Gastrocnemius medialis (tissue), 4 donors: ENCODE results near the gene L1CAM. TPM values are rescaled to one million over a fixed set of nuclear protein-coding genes. Genes with fewer than 3 reads are reported as not detected.

Source experiments
- ATAC-seq, 2 donors: fragments of 150-250 bp; one replicate each; pipeline ENCODE4 v1.9.1; 2016
- DNase-seq, 2 donors: peaks; one replicate each; pipeline ENCODE4 v3.0.0-alpha.2; 2019
- H3K27ac ChIP-seq, 4 donors: fragments of 200-600 bp; sonication (generic); 1 replicate in 1 of 4; 2 replicates in 3 of 4; pipeline ENCODE4 v1.5.1; 2016 to 2018; ENCODE audit warnings: mild to moderate bottlenecking in 2 of 4, moderate library complexity in 1 of 4
- H3K27me3 ChIP-seq, 3 donors: fragments of 200-600 bp; sonication (generic) in 2 of 3; 1 replicate in 1 of 3; 2 replicates in 2 of 3; pipeline versions ENCODE4 v1.5.1 to v1.6.0; 2016 to 2019; ENCODE audit warnings: mild to moderate bottlenecking in 1 of 3, moderate library complexity in 1 of 3
- H3K36me3 ChIP-seq, 2 donors: fragments of 200-600 bp; sonication (generic) in 1 of 2; one replicate each; pipeline ENCODE4 v1.5.1; 2017 to 2018
- H3K4me1 ChIP-seq, 2 donors: fragments of 200-600 bp; sonication (generic) in 1 of 2; one replicate each; pipeline ENCODE4 v1.5.1; 2016 to 2017; ENCODE audit warnings: mild to moderate bottlenecking in 2 of 2
- H3K4me3 ChIP-seq, 4 donors: fragments of 200-600 bp; sonication (generic) in 3 of 4; 1 replicate in 1 of 4; 2 replicates in 3 of 4; pipeline ENCODE4 v1.5.1; 2016 to 2019; ENCODE audit warnings: mild to moderate bottlenecking in 2 of 4
- H3K9me3 ChIP-seq, 3 donors: fragments of 200-600 bp; sonication (generic) in 2 of 3; 1 replicate in 1 of 3; 2 replicates in 2 of 3; pipeline ENCODE4 v1.5.1; 2016 to 2019
- CTCF ChIP-seq, 5 experiments: fragments of 450-650 bp in 3 of 5; fragments of 200-600 bp in 2 of 5; sonication (generic) in 2 of 5; IDR thresholded peaks in 4 of 5; conservative IDR thresholded peaks in 1 of 5; 1 replicate in 4 of 5; 2 replicates in 1 of 5; pipeline ENCODE4 v1.5.1; 2016 to 2019; ENCODE audit warnings: antibody characterized with exemption in 5 of 5, mild to moderate bottlenecking in 3 of 5, moderate library complexity in 3 of 5
- POLR2A ChIP-seq, 2 donors: fragments of 450-650 bp; IDR thresholded peaks; one replicate each; pipeline ENCODE4 v1.6.1; 2017; ENCODE audit warnings: antibody characterized with exemption in 2 of 2, mild to moderate bottlenecking in 2 of 2, moderate library complexity in 2 of 2
- in situ Hi-C, 4 donors: fragments of 200-750 bp; cut with MboI; loops; one replicate each; pipeline versions ENCODE4 v1.15.0 to v1.8.0; 2017; ENCODE audit warnings: low sequenced_read_pairs in 4 of 4
- intact Hi-C: fragments of 100-400 bp; cut with DNase I; formaldehyde crosslinking; loops from one replicate; pipeline ENCODE4 v1.15.1; 2023; ENCODE audit warnings: low total_unique reads
- total RNA-seq, 4 donors: library from RNA; depleted of rRNA; stranded (reverse); fragments of >200 nt; gene quantifications; one replicate each; pipeline versions ENCODE4 v1.1.0 to v1.2.3, GENCODE V29; 2016

L1CAM gene
- total RNA-seq, 4 donors from 2014 or later: 0.05 to 0.62 (median 0.48) TPM

GRCh38 chrX:153836921-153837320 lies 49.1 kb downstream of the L1CAM start:
- Histone ChIP-seq H3K4me1 (no peaks in the 10 kb centered on the region), H3K4me3 (no peak overlapping the region), H3K27ac (no peak overlapping the region), H3K27me3 (peaks cover 0 to 3% (median under 1%) of the 10 kb centered on the region in 3 donors), H3K9me3 (no peaks in the 10 kb centered on the region), H3K36me3 (no peaks in the 10 kb centered on the region)
- TF ChIP-seq CTCF (IDR thresholded peaks at IDR 0.05 in 4 of 5, conservative IDR thresholded peaks at IDR 0.05 in 1 of 5) (no peak), POLR2A (IDR thresholded peaks at IDR 0.05) (no peak)
- intact Hi-C loops: no loop called here
- DNase-seq (no peak), ATAC-seq (no peak)
- in situ Hi-C loops: no loop called here

- DNase-seq: no peak
- intact Hi-C loops (no loop called here), in situ Hi-C loops (no loop called here)
- Histone ChIP-seq H3K27ac (no peak overlapping the region), H3K9me3 (no peaks in the 10 kb centered on the region), H3K27me3 (peaks cover 0 to 23% (median 21%) of the 10 kb centered on the region in 3 donors), H3K4me1 (no peaks in the 10 kb centered on the region), H3K36me3 (no peaks in the 10 kb centered on the region), H3K4me3 (no peak overlapping the region)
- no peak for TF ChIP-seq POLR2A (IDR thresholded peaks at IDR 0.05)
- no peak for TF ChIP-seq CTCF (IDR thresholded peaks at IDR 0.05 in 4 of 5, conservative IDR thresholded peaks at IDR 0.05 in 1 of 5)
- no peak for ATAC-seq
Observed at GRCh38 chrX:153832728-153833127, 53.2 kb downstream of the L1CAM start.

DNA sequence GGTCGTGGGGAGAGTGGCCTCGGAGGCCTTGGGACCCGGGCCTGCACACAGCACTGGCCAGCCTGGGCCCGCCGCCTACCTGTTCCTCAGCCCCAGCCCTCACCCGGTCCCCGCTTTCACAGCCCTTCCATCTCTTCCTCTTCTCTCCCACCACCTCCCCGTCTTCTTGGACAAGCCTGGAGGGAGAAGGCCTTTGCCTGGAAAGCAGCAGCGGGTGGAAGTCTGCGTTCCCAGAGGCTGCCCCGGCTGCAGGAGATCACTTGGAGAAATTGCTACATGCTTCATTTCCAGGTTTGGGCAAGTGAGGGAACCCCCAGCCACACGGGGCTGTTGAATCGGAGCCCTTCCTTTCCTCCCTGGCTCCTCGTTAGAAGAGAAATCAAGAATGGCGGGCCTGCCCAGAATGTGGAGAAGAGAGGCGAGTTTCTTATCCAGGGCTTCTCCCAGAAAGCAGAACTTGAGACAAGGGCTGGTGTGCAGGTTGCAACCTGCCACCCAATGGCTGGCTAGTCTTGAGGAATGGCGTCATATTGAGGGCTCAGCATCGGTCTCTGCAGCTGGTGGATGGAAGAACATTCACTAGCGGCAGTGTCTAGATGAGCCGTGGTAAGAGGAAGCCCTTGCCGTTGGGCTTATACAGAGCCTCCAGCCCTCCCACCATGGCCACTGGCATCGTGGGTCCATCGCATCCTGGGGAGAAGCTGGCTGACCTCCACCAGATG lies 54.4 kb downstream of the L1CAM start:
- in situ Hi-C loops: no loop called here
- ATAC-seq (no peak), DNase-seq (no peak)
- H3K4me3 ChIP-seq: no peak overlapping the region
- peaks cover 0 to 23% (median 21%) of the 10 kb centered on the region in 3 donors for H3K27me3 ChIP-seq
- no peak overlapping the region for H3K27ac ChIP-seq
- H3K36me3 ChIP-seq: no peaks in the 10 kb centered on the region
- H3K9me3 ChIP-seq: no peaks in the 10 kb centered on the region
- intact Hi-C loops: no loop called here
- H3K4me1 ChIP-seq: no peaks in the 10 kb centered on the region
- TF ChIP-seq CTCF (IDR thresholded peaks at IDR 0.05 in 4 of 5, conservative IDR thresholded peaks at IDR 0.05 in 1 of 5) (no peak), POLR2A (IDR thresholded peaks at IDR 0.05) (no peak)

GRCh38 chrX:153830640-153831428 lies 55.1 kb downstream of the L1CAM start:
- no peak overlapping the region for H3K27ac ChIP-seq
- H3K4me3 ChIP-seq: no peak overlapping the region
- no peak for ATAC-seq
- intact Hi-C loops (no loop called here), in situ Hi-C loops (no loop called here)
- peaks cover 0 to 23% (median 21%) of the 10 kb centered on the region in 3 donors for H3K27me3 ChIP-seq
- no peaks in the 10 kb centered on the region for H3K9me3 ChIP-seq
- H3K36me3 ChIP-seq: no peaks in the 10 kb centered on the region
- TF ChIP-seq POLR2A (IDR thresholded peaks at IDR 0.05) (no peak), CTCF (IDR thresholded peaks at IDR 0.05 in 4 of 5, conservative IDR thresholded peaks at IDR 0.05 in 1 of 5) (no peak)
- H3K4me1 ChIP-seq: no peaks in the 10 kb centered on the region
- no peak for DNase-seq
